HFFc6 (cell line): ENCODE measurements around the gene FAM163A. TPM values are rescaled to one million over a fixed set of nuclear protein-coding genes. Genes with fewer than 3 reads are reported as not detected.
"Not testable (repeated sequence)": the region's sequence is repeated elsewhere in the genome, so short reads cannot be mapped to it uniquely, and the experiment has no call there.

Experiments
- DNase-seq: peaks from one replicate; pipeline ENCODE4 v3.0.0-alpha.2; 2018
- H3K27ac Mint-ChIP-seq: 2 replicates; pipeline ENCODE4 v1.8.0; 2020; ENCODE audit warnings: mild to moderate bottlenecking, mixed read lengths
- H3K27me3 Mint-ChIP-seq: 2 replicates; pipeline ENCODE4 v1.8.0; 2021; ENCODE audit warnings: mild to moderate bottlenecking, moderate library complexity, mixed read lengths; ENCODE audit not compliant: insufficient read depth
- H3K36me3 Mint-ChIP-seq: 2 replicates; pipeline ENCODE4 v1.8.0; 2021; ENCODE audit warnings: low read depth, mixed read lengths
- H3K4me1 Mint-ChIP-seq: 2 replicates; pipeline ENCODE4 v1.8.0; 2020; ENCODE audit warnings: low read depth, mixed read lengths
- H3K4me3 Mint-ChIP-seq: 2 replicates; pipeline ENCODE4 v1.8.0; 2020; ENCODE audit warnings: mild to moderate bottlenecking, moderate library complexity, mixed read lengths
- H3K9me3 Mint-ChIP-seq: 2 replicates; pipeline ENCODE4 v1.8.0; 2020; ENCODE audit warnings: mild to moderate bottlenecking, mixed read lengths
- CTCF ChIP-seq: fragments of 200-600 bp; sonication (generic); IDR thresholded peaks from 2 replicates; pipeline ENCODE4 v1.5.0; 2021; ENCODE audit warnings: antibody characterized with exemption, mild to moderate bottlenecking
- long read RNA-seq: library from polyadenylated mRNA; unstranded; transcript quantifications from one replicate; pipeline ENCODE4 v2.0.0, GENCODE V29; 2019
- total RNA-seq, 6 experiments: library from RNA; stranded (reverse); fragmentation: NEBNext Ultra II Directional; extraction: Animal tissue kit (Norgen Biotek cat#: 25700); gene quantifications; 2 replicates in 1 of 6; 3 replicates in 5 of 6; pipeline ENCODE4 v1.2.3, GENCODE V29; 2021

FAM163A gene
- not detected for total RNA-seq
- long read RNA-seq: 0 reads

- no peaks in the 10 kb centered on the region for H3K36me3 Mint-ChIP-seq
- DNase-seq: no peak
- no peaks in the 10 kb centered on the region for H3K4me1 Mint-ChIP-seq
- no peak within 1 kb of the TSS for H3K27ac Mint-ChIP-seq
- H3K27me3 Mint-ChIP-seq: peaks cover 59% of the 10 kb centered on the region
- H3K4me3 Mint-ChIP-seq: no peak within 1 kb of the TSS
- no peak for TF ChIP-seq CTCF
- no peaks in the 10 kb centered on the region for H3K9me3 Mint-ChIP-seq
Measured at GRCh38 chr1:179742717-179743678, at the start of gene FAM163A. Gene FAM163A, plus strand, starts transcription at chr1:179743291. Its CDS starts 69,807 bp downstream, at chr1:179813098.

- not testable (repeated sequence) for DNase-seq, H3K4me3 Mint-ChIP-seq, H3K9me3 Mint-ChIP-seq, H3K4me1 Mint-ChIP-seq, H3K27ac Mint-ChIP-seq, H3K36me3 Mint-ChIP-seq
- H3K27me3 Mint-ChIP-seq: peaks cover 17% of the 10 kb centered on the region
Measured at GRCh38 chr1:179694530-179694929, 48.6 kb upstream of the FAM163A start.

GRCh38 chr1:179702946-179703539, 40.0 kb upstream of the FAM163A start:
- Mint-ChIP-seq H3K4me3 (no peak overlapping the region), H3K9me3 (no peaks in the 10 kb centered on the region), H3K4me1 (no peaks in the 10 kb centered on the region), H3K27ac (no peak overlapping the region), H3K36me3 (no peaks in the 10 kb centered on the region), H3K27me3 (peaks cover 4% of the 10 kb centered on the region)
- DNase-seq: no peak
- TF ChIP-seq CTCF: no peak

GRCh38 chr1:179706339-179706941, 36.7 kb upstream of the FAM163A start:
- peak; percentile 91 for TF ChIP-seq CTCF
- peak; percentile 43 for DNase-seq
- Mint-ChIP-seq H3K4me1 (no peaks in the 10 kb centered on the region; the same call in 1 of the 2 replicates), H3K9me3 (no peaks in the 10 kb centered on the region), H3K27ac (no peak overlapping the region), H3K27me3 (peaks cover 4% of the 10 kb centered on the region; the same call in 1 of the 2 replicates), H3K36me3 (no peaks in the 10 kb centered on the region), H3K4me3 (no peak overlapping the region)

- no peak overlapping the region for H3K27ac Mint-ChIP-seq
- H3K4me1 Mint-ChIP-seq: no peaks in the 10 kb centered on the region; the same call in 1 of the 2 replicates
- H3K36me3 Mint-ChIP-seq: no peaks in the 10 kb centered on the region
- peaks cover 4% of the 10 kb centered on the region; the same call in 1 of the 2 replicates for H3K27me3 Mint-ChIP-seq
- no peaks in the 10 kb centered on the region for H3K9me3 Mint-ChIP-seq
- H3K4me3 Mint-ChIP-seq: no peak overlapping the region
- no peak for DNase-seq
- TF ChIP-seq CTCF: no peak
Measured at GRCh38 chr1:179707406-179707805, 35.7 kb upstream of the FAM163A start.
